ENCODE measurements around the gene RPTOR.

Gene RPTOR

DNA sequence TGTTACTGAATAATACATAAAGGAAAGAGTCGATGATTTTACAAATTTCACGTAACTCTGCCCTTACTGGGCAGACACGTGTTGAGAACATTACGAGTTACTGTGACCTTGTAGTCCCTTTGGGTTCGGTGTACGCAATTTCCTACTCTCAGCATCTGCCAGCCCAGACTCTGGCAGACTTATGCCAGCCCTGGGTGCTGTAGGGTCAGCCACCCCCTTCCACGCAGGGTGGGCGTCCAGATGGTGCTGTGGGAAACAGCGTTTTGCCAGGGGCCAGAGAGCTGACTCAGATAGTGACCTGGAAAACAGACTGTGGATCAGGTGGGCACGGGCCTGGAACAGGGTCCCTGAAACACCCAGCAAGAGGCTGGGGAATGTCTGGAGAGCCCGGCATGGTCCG is 148.9 kb downstream of the RPTOR start:
- no peak overlapping the region for H3K9ac ChIP-seq (ENCODE audit: low read depth, low read length)
- no peak overlapping the region for H3K4me3 ChIP-seq (ENCODE audit: low read depth in 1 of 2, low read length in 2 of 2)
- DNase-seq, result no peak
- H3K27ac ChIP-seq (ENCODE audit: low read length), result no peak overlapping the region; the same call in 1 of the 2 replicates
- peaks cover 7% of the 10 kb centered on the region; the same call in 1 of the 2 replicates for H3K4me1 ChIP-seq (ENCODE audit: insufficient read depth, low read length)
- peaks cover 94% of the 10 kb centered on the region for H3K79me2 ChIP-seq (ENCODE audit: insufficient read depth, low read length)
- no peak overlapping the region for H2AFZ ChIP-seq (ENCODE audit: low read depth, low read length)
- TF ChIP-seq, protein P1, sequence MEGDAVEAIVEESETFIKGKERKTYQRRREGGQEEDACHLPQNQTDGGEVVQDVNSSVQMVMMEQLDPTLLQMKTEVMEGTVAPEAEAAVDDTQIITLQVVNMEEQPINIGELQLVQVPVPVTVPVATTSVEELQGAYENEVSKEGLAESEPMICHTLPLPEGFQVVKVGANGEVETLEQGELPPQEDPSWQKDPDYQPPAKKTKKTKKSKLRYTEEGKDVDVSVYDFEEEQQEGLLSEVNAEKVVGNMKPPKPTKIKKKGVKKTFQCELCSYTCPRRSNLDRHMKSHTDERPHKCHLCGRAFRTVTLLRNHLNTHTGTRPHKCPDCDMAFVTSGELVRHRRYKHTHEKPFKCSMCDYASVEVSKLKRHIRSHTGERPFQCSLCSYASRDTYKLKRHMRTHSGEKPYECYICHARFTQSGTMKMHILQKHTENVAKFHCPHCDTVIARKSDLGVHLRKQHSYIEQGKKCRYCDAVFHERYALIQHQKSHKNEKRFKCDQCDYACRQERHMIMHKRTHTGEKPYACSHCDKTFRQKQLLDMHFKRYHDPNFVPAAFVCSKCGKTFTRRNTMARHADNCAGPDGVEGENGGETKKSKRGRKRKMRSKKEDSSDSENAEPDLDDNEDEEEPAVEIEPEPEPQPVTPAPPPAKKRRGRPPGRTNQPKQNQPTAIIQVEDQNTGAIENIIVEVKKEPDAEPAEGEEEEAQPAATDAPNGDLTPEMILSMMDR (IDR thresholded peaks at IDR 0.05; ENCODE audit: borderline replicate concordance, extremely low read depth, low read length, poor library complexity, severe bottlenecking), result no peak
- no peak for TF ChIP-seq EZH2 (IDR thresholded peaks at IDR 0.05; ENCODE audit: borderline replicate concordance, low read depth, low read length, severe bottlenecking)
- H3K27me3 ChIP-seq (ENCODE audit: insufficient read depth, low read length, poor library complexity), result no peaks in the 10 kb centered on the region
- no peaks in the 10 kb centered on the region for H3K9me3 ChIP-seq (ENCODE audit: insufficient read depth, low read length, severe bottlenecking)
- H4K20me1 ChIP-seq (ENCODE audit: insufficient read depth, low read length), result peaks cover 45% of the 10 kb centered on the region; the same call in 1 of the 2 replicates
- H3K4me2 ChIP-seq (ENCODE audit: insufficient read depth, low read length), result no peak overlapping the region
- peaks cover 4% of the 10 kb centered on the region; the same call in 1 of the 2 replicates for H3K36me3 ChIP-seq (ENCODE audit: insufficient read depth, low read length)
- no peak for ATAC-seq (ENCODE audit: insufficient read depth, low read depth)

DNA sequence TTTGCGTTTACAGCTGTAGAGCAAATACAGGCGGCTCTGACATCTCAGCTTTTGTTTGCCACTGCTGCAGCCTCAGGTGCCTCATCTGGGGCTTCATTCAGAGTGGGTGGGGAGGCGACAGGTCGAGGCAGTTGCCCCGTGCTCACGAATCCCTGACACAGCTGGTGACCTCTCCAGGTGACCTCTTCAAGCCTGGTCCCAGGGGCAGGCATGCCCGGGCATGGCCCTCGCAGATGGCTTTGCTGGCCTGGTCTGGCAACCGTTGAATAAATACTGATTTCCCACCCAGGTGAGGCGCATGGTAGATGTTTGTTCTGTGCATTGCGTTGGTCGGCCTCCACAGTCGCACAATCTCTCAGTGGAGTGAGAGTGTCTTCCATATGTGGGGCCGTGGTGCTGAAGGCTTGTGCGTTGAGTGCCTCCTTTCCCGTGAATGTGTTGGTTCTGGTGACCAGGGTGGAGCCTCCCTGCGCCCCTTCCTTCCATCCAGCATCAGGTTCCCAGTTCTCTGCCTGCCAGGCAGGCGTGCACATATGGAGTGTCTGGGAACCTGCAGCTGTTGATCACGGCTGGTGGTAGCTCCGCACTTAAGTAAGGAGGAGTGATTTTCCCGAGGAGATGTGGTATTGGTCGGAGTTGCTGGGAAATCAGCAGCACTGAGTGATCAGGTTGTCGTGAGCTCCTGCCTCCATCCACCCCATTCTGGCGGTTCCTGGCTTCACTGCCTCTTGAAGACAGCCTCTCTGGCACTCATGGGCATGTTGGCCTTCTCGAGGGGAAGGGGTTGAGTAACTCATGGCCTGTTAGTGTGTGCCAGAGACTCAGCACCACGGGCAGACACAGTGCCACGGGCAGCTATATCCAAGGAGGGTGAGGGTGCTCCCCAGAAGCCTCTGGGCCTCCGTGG is 149.7 kb downstream of the RPTOR start:
- no peak overlapping the region for H3K9ac ChIP-seq (ENCODE audit: low read depth, low read length)
- no peak overlapping the region for H3K4me2 ChIP-seq (ENCODE audit: insufficient read depth, low read length)
- no peak for DNase-seq
- peaks cover 5% of the 10 kb centered on the region; the same call in 1 of the 2 replicates for H3K4me1 ChIP-seq (ENCODE audit: insufficient read depth, low read length)
- peaks cover 94% of the 10 kb centered on the region for H3K79me2 ChIP-seq (ENCODE audit: insufficient read depth, low read length)
- H3K4me3 ChIP-seq (ENCODE audit: low read depth in 1 of 2, low read length in 2 of 2), result no peak overlapping the region
- H4K20me1 ChIP-seq (ENCODE audit: insufficient read depth, low read length), result peaks cover 37% of the 10 kb centered on the region; the same call in 1 of the 2 replicates
- no peak overlapping the region for H3K27ac ChIP-seq (ENCODE audit: low read length)
- H2AFZ ChIP-seq (ENCODE audit: low read depth, low read length), result no peak overlapping the region
- ATAC-seq (ENCODE audit: insufficient read depth, low read depth), result no peak
- no peaks in the 10 kb centered on the region for H3K9me3 ChIP-seq (ENCODE audit: insufficient read depth, low read length, severe bottlenecking)
- TF ChIP-seq, protein P1 (IDR thresholded peaks at IDR 0.05; ENCODE audit: borderline replicate concordance, extremely low read depth, low read length, poor library complexity, severe bottlenecking), result no peak
- TF ChIP-seq EZH2 (IDR thresholded peaks at IDR 0.05; ENCODE audit: borderline replicate concordance, low read depth, low read length, severe bottlenecking), result no peak
- peaks cover 4% of the 10 kb centered on the region; the same call in 1 of the 2 replicates for H3K36me3 ChIP-seq (ENCODE audit: insufficient read depth, low read length)
- H3K27me3 ChIP-seq (ENCODE audit: insufficient read depth, low read length, poor library complexity), result no peaks in the 10 kb centered on the region

DNA sequence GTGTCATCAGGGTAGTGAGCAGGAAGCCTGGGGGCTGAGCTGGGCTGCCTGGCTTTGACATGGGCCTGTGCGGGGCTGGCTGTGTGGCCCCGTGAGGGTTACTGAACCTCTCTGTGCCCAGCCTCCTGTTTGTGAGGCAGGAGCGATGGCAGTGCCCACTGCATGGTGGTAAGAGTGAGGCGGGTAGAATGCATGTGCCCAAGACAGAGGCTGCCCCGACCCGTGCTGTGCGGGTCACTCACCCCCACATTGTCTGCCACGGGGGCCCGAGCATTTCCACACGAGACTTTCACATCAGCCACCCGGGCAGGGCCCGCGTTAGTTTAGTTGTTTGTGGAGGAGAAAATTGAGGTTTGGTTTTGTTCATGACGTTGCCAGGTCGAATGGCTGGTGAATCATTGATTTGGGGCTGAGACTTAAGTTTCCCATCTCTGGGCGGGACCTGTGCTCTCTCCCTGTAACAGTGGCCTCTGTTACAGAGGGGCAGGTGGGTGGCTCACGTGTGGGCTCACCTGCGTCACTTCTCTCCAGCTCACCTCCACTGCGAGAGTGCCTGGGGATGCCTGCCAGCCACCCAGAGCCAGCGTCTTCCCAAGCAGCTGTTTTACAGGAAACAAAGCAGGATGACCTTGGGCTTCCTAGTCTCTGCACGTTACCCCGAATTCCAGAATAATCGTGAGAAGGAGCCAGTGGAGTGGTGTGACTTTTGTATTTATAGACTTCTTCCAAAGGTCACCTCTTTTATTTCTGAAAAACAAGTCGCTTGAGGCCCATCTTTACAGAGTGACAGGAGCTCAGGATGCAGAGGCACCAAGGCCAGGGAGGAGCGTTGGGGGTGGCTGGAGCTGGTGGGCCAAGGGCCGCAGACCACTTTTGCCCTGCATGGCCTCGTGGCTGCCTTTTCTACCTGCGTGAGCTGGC is 150.6 kb downstream of the RPTOR start:
- H4K20me1 ChIP-seq (ENCODE audit: insufficient read depth, low read length), result peaks cover 35% of the 10 kb centered on the region; the same call in 1 of the 2 replicates
- H3K9me3 ChIP-seq (ENCODE audit: insufficient read depth, low read length, severe bottlenecking), result no peaks in the 10 kb centered on the region
- no peak overlapping the region for H3K27ac ChIP-seq (ENCODE audit: low read length)
- no peak overlapping the region for H3K4me2 ChIP-seq (ENCODE audit: insufficient read depth, low read length)
- H3K27me3 ChIP-seq (ENCODE audit: insufficient read depth, low read length, poor library complexity), result no peaks in the 10 kb centered on the region
- no peak overlapping the region for H3K4me3 ChIP-seq (ENCODE audit: low read depth in 1 of 2, low read length in 2 of 2)
- peaks cover 4% of the 10 kb centered on the region; the same call in 1 of the 2 replicates for H3K36me3 ChIP-seq (ENCODE audit: insufficient read depth, low read length)
- H2AFZ ChIP-seq (ENCODE audit: low read depth, low read length), result no peak overlapping the region
- peaks cover 93% of the 10 kb centered on the region for H3K79me2 ChIP-seq (ENCODE audit: insufficient read depth, low read length)
- TF ChIP-seq, protein P1 (IDR thresholded peaks at IDR 0.05; ENCODE audit: borderline replicate concordance, extremely low read depth, low read length, poor library complexity, severe bottlenecking), result no peak
- TF ChIP-seq EZH2 (IDR thresholded peaks at IDR 0.05; ENCODE audit: borderline replicate concordance, low read depth, low read length, severe bottlenecking), result no peak
- peaks cover 3% of the 10 kb centered on the region; the same call in 1 of the 2 replicates for H3K4me1 ChIP-seq (ENCODE audit: insufficient read depth, low read length)
- DNase-seq, result no peak
- H3K9ac ChIP-seq (ENCODE audit: low read depth, low read length), result no peak overlapping the region
- ATAC-seq (ENCODE audit: insufficient read depth, low read depth), result no peak
